Inflammatory macrophage treated with lipopolysaccharide for 1 hour (primary cell): Measurements from ENCODE around the gene MTLN.
"Not testable (repeated sequence)": the region's sequence is repeated elsewhere in the genome, so short reads cannot be mapped to it uniquely, and the experiment has no call there.

Source experiments
- DNase-seq, 2 donors: peaks; one replicate each; pipeline ENCODE4 v3.0.0-alpha.2; 2020 to 2022

MTLN gene

DNA sequence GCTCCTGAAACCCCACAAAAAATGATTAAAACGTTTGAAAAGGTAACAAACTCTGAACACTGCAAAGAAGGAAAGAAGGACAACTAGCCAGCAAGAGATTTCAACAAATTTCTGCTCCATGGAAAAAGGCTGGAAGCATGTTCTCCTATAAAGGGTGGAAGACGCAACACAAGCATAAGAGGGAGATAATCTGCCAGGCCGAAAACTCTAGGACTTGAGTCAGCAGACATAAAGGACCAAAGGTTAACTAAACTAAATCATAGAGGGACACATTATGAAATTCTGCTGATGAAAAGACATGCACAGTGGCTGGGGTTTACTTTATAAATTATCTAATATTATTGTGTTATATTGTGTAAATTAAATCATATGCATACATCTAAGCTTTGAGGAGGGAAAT lies 14.3 kb downstream of the MTLN start:
- no peak for DNase-seq

DNA sequence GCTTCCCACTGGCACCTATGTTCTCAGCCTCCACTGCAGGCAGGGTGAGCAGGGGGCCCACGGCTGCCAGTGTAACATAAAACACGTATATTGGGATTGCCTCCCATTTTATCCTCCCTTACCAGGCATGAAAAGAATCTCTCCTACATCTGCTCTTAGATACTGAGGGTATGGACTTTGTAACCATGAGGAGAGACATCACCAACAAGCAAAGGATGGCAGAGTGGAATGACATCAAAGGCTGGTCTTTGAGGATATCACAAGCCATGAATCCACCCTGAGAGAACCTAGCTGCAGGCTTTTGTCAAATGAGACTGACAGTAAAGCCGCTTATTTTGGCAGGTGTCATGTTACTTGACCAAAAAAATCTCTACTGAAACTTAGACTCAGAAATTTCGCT lies 14.9 kb downstream of the MTLN start:
- no peak for DNase-seq

DNA sequence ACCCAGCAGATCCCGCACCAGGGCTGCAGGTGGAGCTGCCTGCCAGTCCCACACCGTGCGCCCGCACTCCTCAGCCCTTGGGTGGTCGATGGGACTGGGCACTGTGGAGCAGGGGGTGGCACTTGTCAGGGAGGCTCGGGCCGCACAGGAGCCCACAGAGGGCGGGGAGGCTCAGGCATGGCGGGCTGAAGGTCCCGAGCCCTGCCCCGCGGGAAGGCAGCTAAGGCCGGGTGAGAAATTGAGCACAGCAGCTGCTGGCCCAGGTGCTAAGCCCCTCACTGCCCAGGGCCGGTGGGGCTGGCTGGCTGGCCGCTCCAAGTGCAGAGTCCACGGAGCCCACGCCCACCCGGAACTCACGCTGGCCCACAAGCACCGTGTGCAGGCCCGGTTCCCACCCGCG lies 22.2 kb downstream of the MTLN start:
- not testable (repeated sequence) for DNase-seq

DNA sequence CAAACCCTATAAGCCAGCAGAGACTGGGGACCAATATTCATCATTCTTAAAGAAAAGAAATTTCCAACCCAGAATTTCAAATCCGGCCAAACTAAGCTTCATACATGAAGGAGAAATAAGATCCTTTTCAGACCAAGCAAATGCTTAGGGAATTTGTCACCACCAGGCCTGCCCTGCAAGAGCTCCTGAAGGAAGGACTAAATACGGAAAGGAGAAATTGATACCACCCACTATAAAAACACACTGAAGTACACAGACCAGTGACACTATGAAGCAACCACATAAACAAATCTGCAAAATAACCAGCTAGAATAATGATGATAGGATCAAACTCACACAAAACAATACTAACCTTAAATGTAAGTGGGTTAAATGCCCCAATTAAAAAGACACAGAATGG lies 29.9 kb downstream of the MTLN start:
- DNase-seq, result no peak

DNA sequence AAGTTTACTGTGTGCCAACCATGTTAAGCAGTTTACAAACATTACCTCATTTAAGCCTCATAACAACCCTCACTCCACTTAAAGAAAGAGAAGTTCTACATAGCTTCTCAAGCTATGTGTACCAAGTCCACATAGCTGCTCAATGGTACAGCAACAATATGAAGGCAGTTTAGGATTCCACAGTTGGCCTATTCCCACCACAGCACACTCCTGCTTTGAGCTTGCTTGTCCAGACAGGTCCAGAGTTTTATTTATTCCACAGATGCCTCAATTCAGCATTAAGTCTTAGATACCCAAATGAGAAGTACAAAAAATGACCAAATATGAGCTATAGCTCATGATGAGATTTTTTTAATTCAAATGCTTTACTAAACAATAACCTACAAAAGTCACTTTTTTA lies 32.3 kb downstream of the MTLN start:
- DNase-seq, result no peak

DNA sequence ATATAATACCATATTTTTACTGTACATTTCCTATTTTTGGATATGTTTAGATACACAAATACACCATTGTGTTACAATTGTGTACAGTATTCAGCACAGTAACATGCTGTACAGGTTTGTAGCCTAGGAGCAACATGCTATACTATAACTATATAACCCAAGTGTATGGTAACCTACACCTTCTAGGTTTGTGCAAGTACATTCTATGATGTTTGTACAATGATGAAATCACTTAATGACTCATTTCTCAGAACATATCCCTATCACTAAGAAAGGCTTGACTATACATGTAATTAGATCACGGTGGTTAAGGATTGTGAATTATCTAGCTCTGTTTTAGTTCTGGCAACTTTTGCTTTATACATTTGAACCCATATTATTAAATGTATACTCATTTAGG lies 38.8 kb downstream of the MTLN start:
- no peak for DNase-seq

DNA sequence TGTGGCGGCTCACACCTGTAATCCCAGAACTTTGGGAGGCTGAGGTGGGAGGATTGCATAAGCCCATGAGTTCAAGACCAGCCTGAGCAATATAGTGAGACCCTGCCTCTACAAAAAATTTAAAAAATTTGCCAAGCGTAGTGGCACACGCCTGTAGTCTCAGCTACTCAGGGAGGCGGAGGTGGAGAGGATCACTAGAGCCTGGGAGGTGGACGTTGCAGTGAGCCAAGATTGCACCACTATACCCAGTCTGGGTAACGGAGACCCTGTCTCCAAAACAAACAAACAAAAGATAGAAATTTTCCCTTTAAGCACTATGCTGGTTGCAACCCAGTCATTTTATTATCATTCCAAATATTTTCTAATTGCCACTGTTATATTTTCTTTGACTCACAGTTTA lies 39.8 kb downstream of the MTLN start:
- no peak for DNase-seq

DNA sequence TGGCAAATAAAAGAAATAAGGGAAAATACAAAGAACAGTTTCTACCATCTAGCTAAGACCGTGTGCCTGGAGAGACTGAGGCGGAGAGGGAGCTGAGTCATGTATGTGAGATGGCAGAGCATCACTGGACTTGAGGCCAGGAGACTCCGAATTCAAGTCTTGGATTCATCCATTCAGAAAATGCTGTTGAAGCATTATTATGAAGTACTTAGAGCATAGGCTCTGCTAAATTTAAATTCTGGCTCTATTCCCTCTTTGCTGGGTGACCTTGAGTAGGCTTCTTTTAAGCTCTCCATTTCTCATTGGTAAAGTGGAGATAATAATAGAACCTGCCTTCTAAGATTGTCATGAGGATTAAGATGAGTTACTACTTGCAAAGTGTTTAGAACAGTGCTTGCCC lies 42.2 kb downstream of the MTLN start:
- DNase-seq, result no peak

DNA sequence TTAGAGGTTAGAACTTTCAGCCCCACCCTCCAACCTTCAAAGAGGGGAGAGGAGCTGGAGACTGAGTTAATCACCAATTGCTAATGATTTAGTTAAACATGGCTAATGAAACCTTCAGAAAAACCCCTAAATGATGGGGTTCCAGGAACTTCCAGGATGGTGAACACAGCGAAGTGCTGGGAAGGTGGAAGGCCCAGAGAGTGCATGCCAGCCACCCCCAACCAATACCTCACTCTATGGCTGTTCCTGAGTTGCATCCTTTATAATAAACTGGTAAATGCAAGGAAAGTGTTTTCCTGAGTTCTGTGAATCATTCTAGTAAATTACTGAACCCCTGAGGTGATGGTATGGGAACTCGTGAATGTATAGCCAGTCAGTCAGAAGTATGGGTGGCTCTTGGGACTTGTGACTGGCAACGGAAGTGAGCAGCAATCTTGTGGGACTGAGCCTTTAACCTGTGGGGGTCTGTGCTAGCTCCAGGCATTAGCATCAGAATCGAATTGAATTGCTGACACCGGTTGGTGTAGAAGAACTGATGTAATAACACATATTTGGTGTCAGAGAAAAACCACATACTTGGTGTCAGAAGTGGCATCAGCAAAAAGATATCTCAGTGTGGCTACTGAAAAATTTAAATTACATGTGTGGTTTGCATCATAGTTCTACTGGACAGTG lies 44.9 kb downstream of the MTLN start:
- no peak for DNase-seq

DNA sequence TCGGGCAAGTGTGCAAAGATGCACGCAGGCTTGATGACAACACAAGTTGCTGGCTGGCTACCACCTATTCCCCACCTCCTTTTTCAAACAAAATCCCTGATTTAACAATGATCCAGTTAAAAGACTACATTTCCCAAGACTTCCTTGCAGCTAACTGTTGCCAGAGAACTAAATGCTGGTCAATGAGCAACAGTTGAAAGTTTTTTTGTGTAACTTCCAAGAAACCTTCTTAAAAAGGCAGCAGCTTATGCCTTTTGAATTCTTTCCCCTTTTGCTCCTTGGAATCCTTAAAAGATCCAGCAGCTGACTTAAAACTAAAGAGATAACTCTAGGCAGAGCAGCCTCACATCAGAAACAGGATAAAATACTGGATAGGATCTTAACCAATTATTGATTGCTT lies 46.1 kb downstream of the MTLN start:
- no peak for DNase-seq
